Hematopoietic multipotent progenitor cell treated with erythropoietin and hydrocortisone succinate and interleukin-3 and kit ligand, for 17 days (in vitro differentiated cells): ENCODE measurements around the gene DAPK1.
"Not testable (repeated sequence)": the region's sequence is repeated elsewhere in the genome, so short reads cannot be mapped to it uniquely, and the experiment has no call there.

Experiments used
- DNase-seq: peaks from one replicate; pipeline ENCODE4 v3.0.0-alpha.2; 2015; ENCODE audit warnings: low spot score

DAPK1 gene

DNA sequence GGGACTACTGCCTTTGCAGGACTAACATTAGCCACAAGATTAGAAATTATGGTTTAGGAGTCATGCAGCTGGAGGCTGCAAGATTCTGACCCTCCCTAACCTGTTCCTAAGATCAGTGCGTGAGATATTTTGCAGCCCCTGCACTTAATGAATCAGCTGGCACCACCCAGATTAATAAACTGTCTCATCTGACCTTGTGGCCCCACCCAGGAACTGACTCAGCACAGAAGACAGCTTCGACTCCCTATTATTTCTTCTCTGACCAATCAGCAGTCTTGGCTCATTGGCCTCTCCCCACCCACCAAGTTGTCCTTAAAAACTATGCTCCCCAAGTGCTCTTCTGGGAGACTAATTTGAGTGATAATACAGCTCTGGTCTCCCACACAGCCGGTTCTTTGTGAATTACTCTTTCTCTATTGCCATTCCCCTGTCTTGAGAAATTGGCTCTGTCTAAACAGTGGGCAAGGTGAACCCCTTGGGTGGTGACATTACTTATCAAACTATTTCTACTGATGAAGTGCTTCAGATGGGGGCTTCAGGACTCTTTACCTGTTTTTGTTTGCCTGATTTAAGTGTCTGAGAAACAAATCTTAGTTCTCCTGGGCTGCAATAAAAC lies 245.3 kb downstream of the DAPK1 start:
- DNase-seq = no peak

DNA sequence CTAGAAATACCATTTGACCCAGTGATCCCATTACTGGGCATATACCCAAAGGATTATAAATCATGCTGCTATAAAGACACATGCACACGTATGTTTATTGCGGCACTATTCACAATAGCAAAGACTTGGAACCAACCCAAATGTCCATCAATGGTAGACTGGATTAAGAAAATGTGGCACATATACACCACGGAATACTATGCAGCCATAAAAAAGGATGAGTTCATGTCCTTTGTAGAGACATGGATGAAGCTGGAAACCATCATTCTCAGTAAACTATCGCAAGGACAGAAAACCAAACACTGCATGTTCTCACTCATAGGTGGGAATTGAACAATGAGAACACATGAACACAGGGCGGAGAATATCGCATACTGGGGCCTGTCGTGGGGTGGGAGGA lies 246.6 kb downstream of the DAPK1 start:
- not testable (repeated sequence) for DNase-seq

DNA sequence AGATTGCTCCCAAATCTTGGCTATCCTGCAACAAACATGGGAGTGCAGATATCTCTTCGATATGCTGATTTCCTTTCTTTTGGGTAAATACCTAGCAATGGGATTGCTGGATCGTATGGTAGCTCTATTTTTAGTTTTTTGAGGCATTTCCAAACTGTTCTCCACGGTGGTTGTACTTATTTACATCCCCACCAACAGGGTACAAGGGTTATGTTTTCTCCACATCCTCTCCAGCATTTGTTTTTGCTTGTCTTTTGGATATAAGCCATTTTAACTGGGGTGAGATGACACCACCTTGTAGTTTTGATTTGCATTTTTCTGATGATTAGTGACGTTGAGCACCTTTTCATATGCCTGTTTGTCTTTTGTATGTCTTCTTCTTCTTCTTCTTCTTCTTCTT lies 248.5 kb downstream of the DAPK1 start:
- no peak for DNase-seq

DNA sequence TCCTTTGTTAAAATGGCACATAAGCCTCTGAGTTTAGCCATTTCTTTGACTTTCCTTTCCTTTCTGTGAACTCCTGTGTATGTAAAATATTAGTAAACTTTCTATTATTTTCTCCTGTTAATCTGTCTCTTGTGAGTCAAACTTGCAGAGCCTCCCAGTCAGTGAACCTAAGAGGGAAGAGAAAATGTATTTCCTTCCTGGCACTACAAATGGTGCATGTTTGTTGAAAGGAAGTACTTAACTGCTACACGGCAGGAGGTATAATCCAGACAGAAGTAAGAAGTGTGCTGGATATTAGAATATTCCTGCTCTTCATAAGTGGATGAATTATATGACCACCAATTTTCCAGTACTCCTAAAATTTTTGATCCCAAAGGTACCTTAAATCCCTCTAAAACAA lies 251.2 kb downstream of the DAPK1 start:
- DNase-seq = no peak

DNA sequence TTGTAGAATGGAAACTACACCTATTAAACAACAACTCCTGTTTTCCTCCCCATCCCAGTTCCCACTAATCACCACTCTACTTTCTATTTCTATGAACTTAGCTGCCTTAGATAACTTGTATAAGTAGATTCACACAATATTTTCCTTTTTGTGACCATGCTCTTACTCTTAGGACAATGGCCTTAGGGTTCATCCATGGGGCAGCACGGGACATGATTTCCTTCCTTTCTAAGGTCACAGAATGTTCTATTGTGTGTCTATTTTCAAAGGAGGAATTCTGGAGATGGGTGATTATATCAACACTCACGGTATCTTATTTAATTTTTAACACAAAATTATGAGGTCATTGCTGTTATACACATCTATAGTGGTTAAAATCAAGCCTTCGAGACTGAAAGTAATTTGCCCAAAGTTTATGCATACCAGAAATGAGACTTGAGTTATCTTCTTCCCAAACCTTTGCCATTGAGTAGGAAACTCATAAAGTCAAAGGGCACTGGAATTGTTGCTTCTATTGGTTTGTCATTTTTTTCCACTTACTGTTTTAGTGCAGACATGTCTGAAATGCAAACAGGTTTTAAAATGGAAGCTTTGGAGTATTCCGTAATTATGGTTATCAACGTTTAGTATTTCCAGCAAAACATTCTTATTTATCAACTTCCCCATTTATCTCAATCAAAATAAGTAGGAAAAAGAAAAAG lies 251.8 kb downstream of the DAPK1 start:
- DNase-seq = no peak

DNA sequence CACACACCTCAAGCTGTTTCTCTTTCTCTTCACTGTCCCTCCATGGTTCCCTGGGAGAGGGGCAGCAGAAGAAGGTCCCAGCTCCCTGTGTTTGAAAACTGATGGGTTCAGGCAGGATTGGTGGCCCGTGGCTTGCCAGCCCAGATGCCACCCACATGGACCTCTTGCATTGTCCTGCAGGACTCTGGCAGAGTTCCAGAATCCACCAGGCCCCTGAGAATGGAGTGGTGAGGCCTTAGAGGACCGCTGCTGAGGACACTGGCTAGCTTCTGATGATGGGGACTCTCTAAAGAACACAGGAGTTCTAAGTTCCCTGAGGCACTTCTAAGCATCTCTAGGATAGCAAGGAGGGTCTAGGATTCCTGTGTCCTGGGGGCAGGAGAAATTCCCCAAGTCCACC lies 253.1 kb downstream of the DAPK1 start:
- DNase-seq = no peak

DNA sequence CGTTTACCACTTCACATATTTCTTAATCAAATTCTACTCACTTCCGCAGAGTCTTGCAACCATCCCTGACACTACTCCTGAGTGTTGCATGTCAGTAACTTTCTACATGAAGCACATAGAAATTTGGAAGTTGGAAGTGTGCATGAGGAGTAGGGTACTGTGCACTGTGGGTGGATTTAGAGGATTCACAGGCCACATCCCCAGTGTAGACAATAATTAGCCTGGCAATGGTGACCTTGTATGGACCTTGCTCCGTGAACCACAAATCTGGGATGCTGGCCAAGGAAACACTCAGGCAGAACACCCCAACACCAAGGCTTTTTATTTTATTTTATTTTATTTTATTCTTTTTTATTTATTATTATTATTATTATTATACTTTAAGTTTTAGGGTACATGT lies 253.8 kb downstream of the DAPK1 start:
- no peak for DNase-seq

DNA sequence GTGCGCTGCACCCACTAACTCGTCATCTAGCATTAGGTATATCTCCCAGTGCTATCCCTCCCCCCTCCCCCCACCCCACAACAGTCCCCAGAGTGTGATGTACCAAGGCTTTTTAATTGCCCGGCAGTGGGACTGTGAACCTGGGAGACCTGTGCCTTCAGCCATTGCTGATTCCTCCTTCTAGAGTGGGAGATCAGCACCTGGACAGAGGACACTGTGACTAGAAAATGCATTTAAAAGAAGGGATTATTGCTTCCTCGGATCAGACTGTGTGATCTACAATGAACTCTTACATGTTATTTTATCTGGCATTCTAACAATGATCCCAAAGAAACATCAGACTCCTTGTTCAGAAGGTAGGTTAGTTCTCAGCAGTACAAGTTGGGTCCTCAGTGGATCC lies 254.2 kb downstream of the DAPK1 start:
- no peak for DNase-seq

DNA sequence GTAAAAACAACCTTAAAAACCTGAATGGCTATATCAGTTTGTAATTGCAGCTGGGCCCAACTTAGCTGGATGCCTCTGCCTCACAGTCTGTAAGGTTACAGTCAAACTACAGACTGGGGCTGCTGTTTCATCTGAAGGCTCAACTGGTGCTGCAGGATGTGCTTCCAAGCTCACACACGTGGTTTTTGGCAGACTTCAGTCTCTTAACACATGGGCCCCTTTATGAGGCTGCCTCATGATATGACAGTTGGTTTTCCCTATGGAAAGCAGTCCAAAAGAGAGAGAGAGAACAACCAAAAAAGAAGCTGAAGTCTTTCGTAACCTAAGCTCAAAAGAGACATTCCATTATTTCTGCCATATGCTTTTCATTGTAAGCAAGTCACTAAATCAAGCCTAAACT lies 255.6 kb downstream of the DAPK1 start:
- DNase-seq = no peak
